SH-SY5Y (cell line): ENCODE data around the gene NDFIP2.

Source experiments
- GATA2 ChIP-seq: IDR thresholded peaks from 2 replicates; pipeline ENCODE4 v1.6.1; 2011; ENCODE audit warnings: mild to moderate bottlenecking, low read depth, low read length
- GATA3 ChIP-seq: IDR thresholded peaks from 2 replicates; pipeline ENCODE4 v1.6.1; 2011; ENCODE audit warnings: low read depth, mild to moderate bottlenecking, low read length, moderate library complexity

DNA sequence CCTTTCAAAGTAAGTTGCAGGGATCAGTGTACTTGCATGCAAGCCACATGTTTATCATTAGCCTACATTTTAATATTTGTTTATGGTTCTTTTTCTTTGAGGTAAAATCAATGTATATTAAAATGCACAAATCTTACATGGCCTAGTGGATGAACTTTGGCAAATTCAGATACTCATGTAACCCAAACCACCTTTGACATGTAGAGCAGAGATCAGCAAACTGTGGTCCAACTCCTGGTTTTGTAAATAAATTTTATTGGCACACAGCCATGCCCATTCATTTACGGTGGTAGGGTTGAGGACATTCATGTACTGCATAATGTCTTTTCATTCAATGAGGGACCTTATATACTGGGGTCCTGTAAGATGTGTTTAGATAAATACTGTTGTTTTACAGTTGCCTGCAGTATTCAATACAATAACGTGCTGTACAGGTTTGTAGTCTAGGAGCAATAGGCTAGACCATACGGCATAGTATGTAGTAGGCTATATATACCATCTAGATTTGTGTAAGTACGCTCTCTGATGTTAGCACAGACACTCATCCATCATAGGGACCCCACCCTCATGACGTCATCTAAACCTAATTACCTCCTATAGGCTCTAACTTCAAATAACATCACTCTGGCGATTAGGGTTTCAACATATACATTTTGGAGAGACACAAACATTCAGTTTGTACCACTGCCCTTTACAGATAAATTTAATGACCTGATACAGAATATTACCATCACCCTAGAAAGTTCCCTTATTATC, 5.7 kb downstream of the NDFIP2 start:
- no peak for TF ChIP-seq GATA2
- TF ChIP-seq GATA3 = no peak
